HG03196 (cell line): ENCODE measurements around the gene CFP.

Source experiments
- ATAC-seq: cut with Tn5 transposase; IDR thresholded peaks from one replicate; pipeline ENCODE4 v1.9.1; 2021; ENCODE audit not compliant: unreplicated experiment

CFP gene

GRCh38 chrX:47638816-47639215 is 9.1 kb upstream of the CFP start:
- no peak for ATAC-seq

GRCh38 chrX:47637546-47638195 is 7.9 kb upstream of the CFP start:
- peak; percentile 70 for ATAC-seq

- ATAC-seq, result no peak
Observed at GRCh38 chrX:47634871-47635575, 5.3 kb upstream of the CFP start.

GRCh38 chrX:47633689-47634590 is 4.2 kb upstream of the CFP start:
- no peak for ATAC-seq

- ATAC-seq, result no peak
Observed at GRCh38 chrX:47632666-47633065, 2.9 kb upstream of the CFP start.

- ATAC-seq, result no peak
Observed at GRCh38 chrX:47631676-47632075, 1.9 kb upstream of the CFP start.

GRCh38 chrX:47628982-47629381 is 748 bp downstream of the CFP start:
- no peak for ATAC-seq

- no peak for ATAC-seq
Observed at GRCh38 chrX:47625365-47625764, 4.4 kb downstream of the CFP start.

GRCh38 chrX:47623540-47624027 is 6.1 kb downstream of the CFP start:
- no peak for ATAC-seq

- no peak for ATAC-seq
Observed at GRCh38 chrX:47621851-47622250, 7.9 kb downstream of the CFP start.

GRCh38 chrX:47620303-47620685 is 9.4 kb downstream of the CFP start:
- ATAC-seq, result no peak

GRCh38 chrX:47619486-47620302 is 10.0 kb downstream of the CFP start, which contains the start of gene SYN1:
SYN1 (minus strand) TSS chrX:47619857; CDS start chrX:47619728, 129 bp downstream.
- ATAC-seq, result peak; percentile 73

- ATAC-seq, result no peak
Observed at GRCh38 chrX:47618923-47619485, 10.7 kb downstream of the CFP start.

GRCh38 chrX:47614618-47615017 is 15.1 kb downstream of the CFP start:
- no peak for ATAC-seq

GRCh38 chrX:47613082-47613481 is 16.6 kb downstream of the CFP start:
- no peak for ATAC-seq

GRCh38 chrX:47612418-47612817 is 17.3 kb downstream of the CFP start:
- no peak for ATAC-seq

GRCh38 chrX:47611926-47612325 is 17.8 kb downstream of the CFP start:
- no peak for ATAC-seq

GRCh38 chrX:47611489-47611888 is 18.2 kb downstream of the CFP start:
- ATAC-seq, result no peak

- ATAC-seq, result no peak
Observed at GRCh38 chrX:47610511-47610910, 19.2 kb downstream of the CFP start.

- no peak for ATAC-seq
Observed at GRCh38 chrX:47608130-47608810, 21.5 kb downstream of the CFP start.
